HG03095 (cell line): Measurements from ENCODE around the gene ASTN2.
"Not testable (repeated sequence)": the region's sequence is repeated elsewhere in the genome, so short reads cannot be mapped to it uniquely, and the experiment has no call there.

Experiments used
- ATAC-seq: cut with Tn5 transposase; IDR thresholded peaks from one replicate; pipeline ENCODE4 v1.9.1; 2021; ENCODE audit warnings: moderate library complexity; ENCODE audit not compliant: unreplicated experiment

ASTN2 gene

GRCh38 chr9:116935149-116935897 is 479.5 kb downstream of the ASTN2 start:
- ATAC-seq, result no peak

DNA sequence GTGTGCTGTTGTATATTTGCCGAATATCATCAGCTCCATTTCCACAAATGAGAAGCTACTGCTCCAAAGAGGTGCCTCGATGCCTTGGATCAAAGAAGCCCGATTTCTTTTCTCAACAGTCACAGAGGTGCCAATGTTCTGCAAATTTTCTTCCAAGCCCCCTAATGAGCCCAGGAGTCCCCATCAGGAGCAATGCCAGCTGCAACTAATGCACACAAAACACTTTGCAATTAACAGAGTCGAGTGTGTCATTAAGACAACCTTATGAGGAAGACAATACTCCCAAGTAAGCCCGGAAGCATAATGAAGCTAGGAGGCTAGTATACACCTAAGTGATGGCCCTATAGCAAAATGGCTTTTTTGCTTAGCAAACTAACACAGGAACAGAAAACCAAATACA is 480.7 kb downstream of the ASTN2 start:
- no peak for ATAC-seq

GRCh38 chr9:116933251-116933650 is 481.6 kb downstream of the ASTN2 start:
- ATAC-seq, result no peak

DNA sequence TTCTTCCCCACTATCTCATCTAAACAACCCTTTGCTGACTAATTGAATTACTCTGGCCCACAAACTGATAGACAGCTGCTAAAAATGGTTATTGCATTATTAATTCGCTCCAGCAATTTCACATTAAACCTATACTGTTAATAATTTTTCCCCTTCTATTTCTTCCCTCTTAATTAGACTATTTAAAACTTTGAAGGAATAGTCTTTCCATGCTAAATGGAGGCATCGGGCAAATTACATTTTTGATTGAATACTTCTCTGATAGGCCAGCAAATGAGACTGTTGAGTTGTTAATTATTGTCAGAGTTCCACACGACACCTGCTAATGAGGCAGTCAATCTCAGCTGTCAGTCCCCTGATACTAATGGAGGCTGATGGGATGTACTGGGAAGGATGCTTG is 485.2 kb downstream of the ASTN2 start:
- no peak for ATAC-seq

DNA sequence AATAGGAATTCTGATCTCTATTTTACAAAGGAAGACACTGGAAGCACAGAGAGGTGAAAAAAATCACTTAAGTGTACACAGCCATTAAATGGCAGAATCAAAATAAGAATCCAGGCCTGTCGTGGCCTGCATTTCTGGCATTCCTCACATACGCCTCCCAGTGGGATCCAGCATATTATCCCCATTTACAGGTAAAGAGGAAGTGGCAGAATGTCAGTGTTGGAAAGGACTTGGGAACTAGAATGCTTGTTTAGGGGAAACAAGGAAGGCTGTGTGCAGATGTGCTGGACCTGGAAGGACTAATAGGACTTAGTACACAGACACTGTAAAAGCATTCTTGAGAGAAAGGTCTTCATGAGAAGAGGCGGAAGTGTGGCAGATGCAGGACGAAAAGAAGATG is 486.0 kb downstream of the ASTN2 start:
- no peak for ATAC-seq

GRCh38 chr9:116928289-116928688 is 486.6 kb downstream of the ASTN2 start:
- ATAC-seq, result no peak

DNA sequence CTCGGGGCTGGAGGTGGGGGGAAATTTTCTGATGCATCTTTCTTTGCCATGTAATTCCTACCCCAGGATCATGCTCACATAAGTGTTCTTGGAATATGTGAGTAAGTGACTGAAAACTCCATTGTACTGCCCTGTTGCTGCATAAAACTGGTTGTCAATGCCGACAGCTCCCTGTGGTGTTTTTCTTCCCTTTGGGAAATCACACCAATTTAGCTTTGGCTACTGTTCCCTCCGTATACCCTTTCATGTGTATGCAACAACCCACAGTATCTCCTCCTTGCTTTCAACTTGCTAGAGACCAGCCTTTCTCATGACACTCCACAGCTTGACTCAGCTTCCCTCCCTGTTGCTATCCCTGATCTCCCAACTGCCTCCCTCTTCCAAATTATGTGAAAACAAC is 487.1 kb downstream of the ASTN2 start:
- ATAC-seq, result no peak

DNA sequence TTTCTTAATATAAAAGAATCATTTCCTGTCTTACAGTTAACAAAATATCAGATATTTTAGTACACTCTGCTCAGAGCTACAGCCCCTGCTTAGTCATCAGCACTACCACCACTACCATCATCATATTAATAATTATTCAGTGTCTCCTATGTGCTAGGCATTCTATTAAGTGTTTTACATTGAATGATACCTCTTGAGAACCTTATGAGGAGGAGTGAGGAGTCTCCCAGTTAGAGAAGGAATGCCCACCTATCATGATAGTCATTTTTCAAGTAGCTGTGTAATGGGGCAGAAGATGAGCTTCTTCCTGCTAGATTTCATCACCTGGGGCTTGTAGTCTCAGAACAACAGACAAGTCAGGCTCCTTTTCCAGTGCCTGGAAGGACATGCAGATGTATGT is 489.7 kb downstream of the ASTN2 start:
- ATAC-seq, result no peak

DNA sequence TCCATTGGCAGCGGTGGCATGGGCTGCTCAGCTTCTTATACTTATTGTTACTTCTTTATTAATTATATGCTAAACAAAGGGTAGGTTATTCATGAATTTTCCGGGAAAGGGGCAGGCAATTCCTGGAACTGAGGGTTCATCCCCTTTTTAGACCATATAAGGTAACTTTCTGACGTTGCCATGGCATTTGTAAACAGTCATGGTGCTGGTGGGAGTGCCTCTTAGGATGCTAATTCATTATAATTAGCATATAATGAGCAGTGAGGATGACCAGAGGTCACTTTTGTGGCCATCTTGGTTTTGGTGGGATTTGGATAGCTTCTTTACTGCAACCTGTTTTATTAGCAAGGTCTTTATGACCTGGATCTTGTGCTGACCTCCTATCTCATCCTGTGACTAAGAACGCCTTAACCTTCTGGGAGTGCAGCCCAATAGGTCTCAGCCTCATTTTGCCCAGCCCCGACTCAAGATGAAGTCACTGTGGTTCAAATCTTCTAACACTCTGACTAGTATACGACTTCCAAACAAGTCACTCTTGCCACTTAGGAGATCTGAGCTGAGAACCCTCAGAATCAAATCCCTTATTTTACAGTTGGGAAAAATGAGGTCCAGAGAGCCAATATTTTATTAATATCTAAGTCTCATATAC is 490.3 kb downstream of the ASTN2 start:
- ATAC-seq, result no peak

DNA sequence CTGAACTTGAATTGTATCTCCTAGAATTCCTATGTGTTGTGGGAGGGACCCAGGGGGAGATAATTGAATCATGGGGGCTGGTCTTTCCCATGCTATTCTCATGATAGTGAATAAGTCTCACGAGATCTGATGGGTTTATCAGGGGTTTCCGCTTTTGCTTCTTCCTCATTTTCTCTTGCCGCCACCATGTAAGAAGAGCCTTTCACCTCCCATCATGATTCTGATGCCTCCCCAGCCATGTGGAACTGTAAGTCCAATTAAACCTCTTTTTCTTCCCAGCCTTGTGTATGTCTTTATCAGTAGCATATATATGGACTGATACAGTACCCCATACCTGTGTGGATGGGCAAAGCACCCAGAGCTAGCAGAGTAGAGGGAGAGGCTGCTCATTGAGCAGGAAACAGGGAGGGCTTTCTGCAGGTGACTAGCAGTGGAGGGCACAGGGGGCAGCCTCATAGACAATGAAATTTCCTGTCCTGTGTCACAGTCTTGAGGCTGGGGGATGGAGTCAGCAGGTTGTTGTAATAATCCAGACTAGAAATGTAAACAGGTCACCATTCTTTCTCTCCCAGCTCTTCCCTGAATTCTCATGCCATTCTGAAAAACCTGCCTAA is 496.9 kb downstream of the ASTN2 start:
- ATAC-seq, result not testable (repeated sequence)

DNA sequence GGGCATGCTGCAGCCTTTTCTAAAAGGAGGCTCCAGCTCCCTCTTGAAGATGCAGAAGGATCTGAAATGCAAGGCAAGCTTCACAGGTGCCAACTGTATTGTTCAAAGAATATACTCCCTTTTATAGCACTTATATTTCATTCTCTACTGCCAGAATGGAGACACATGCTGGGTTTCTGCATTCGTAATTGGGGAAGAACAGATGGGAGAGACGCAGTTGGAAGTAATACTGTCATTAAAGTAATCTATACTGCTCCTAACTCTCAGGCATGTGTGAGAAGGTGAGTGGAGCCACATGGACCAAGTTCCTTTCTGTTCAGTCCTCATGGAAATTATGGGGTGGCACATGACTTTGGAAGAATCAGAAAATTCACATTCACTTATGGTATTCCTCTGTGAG is 501.3 kb downstream of the ASTN2 start:
- no peak for ATAC-seq

GRCh38 chr9:116910201-116910600 is 504.7 kb downstream of the ASTN2 start:
- ATAC-seq, result no peak

DNA sequence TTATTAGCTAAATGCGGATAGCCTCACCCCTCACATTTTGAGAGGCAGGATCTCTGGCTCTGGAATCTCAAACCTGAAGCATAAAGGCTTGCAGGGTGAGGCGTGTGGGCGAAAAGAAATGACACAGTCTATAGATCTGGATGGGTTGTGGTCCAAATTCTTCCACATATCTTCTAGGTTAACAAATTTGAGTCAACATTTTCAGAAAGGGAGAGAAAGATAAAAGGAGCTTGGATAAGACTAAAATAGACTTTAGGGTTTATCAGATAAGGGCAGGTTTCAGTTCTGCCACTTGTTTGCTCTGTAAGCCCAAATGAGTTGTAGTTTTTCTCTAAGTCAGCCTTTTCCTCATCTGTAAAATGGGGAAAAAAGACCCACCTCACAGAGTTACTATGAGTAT is 506.9 kb downstream of the ASTN2 start:
- ATAC-seq, result no peak

DNA sequence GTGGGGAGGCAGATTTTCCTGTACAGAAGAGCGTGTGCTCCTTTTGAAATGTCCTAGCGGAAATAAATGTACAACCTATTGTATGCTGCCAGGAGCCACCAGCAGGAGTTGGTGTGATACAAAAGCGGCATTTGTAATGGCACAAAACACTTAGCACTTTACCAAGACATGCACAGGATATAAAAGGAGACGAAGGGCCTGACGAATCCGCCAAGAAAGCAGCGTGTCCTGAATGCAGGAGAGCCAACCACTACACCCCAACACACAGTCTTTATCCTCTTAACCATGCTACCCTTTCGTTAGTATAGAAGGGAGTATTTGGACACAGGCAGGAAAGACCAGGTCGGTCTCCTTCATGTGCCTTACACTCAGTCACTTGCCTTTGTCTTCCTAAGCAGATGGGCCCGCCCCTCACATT is 509.7 kb downstream of the ASTN2 start:
- ATAC-seq, result no peak

DNA sequence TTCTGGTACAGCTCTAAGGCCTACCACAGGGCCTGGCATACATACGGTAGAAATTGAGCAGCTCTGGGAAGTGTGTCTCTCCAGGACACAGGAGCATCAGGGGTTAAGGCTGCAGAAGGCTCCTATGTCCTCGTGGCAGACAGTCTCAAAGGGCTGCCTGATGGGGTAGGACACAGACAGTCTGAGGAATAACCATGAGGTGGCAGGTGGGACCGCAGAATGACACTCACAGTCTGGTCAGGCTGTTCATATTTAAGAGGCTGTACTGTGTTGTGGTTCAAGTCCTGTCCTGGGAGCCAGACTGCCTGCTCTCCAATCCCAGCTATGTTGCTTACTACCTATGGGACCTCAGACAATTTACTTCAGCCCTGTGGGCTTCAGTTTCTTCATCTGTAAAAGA is 510.7 kb downstream of the ASTN2 start:
- no peak for ATAC-seq

DNA sequence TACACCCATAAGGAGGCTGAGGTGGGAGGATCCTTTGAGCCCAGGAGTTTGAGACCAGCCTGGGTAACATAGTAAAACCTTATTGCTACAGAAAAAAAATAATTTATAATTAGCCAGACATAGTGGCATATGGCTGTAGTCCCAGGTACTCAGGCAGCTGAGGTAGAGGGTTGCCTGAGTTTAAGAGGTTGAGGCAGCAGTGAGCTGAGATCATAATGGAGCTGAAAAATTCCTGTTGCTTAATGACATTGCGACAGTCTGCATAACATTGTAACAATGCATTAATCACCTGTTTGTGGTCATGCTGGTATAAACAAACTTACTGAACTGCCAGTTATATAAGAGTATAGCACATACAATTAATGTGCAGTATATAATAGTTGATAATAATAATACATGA is 513.6 kb downstream of the ASTN2 start:
- no peak for ATAC-seq

DNA sequence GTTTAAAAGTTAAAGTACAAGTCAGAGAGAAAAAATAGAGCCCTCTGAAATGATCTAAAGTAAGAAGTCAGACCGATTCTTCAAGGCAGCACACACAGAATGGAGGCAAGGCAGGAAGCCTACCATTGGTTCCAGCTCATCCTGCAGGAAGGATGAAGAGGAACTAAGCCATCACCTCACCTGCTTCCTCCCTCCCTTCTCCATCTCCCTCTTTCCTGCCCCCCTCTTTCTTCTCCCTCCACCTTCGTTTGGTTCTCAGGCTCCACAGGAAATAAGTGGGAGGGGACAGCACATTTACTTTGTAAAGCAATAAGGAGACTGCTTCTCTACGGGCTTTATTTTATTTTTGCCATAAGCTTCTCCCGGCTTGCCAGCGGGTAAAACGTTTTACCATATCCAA is 514.3 kb downstream of the ASTN2 start:
- ATAC-seq, result no peak

GRCh38 chr9:116900007-116900367 is 514.9 kb downstream of the ASTN2 start:
- ATAC-seq, result no peak

- no peak for ATAC-seq
Observed at GRCh38 chr9:116899337-116900006, 515.4 kb downstream of the ASTN2 start.

DNA sequence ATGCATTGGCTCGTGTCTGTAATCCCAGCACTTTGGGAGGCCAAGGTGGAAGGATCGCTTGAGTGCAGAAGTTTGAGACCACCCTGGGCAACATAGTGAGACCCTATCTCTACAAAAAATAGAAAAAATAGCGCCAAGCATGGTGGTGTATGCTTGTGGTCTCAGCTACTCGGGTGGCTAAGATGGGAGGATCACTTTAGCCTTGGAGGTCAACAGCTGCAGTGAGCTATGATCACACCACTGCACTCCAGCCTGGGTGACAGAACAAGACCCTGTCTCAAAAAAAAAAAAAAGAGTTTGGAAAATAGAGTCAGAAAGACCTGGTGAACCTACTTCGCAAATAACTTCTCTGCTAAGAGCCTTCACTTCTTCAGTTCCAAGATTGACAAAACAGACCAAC is 516.7 kb downstream of the ASTN2 start:
- not testable (repeated sequence) for ATAC-seq

DNA sequence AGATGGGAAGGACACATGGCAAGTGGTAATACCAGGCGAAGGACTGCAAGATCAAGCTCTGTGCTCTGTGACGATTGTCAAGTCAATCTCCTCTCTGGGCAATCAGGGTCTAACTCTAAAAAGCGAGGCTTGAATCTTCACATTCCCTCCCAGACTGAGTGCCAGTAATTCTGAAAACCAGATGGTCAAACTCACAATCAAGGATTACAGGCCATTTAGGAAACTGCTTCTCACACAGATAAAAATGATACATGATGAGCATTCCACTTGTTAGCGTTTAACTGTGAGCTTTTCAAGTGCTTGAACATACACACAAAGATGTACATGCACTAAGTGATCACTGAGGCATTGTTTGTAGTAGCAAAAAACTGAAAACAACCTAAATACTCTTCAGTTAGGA is 517.7 kb downstream of the ASTN2 start:
- no peak for ATAC-seq

GRCh38 chr9:116895961-116896360 is 518.9 kb downstream of the ASTN2 start:
- no peak for ATAC-seq
